HG03060 (cell line): ENCODE data around the gene CYP17A1.
"Not testable (repeated sequence)": the region's sequence is repeated elsewhere in the genome, so short reads cannot be mapped to it uniquely, and the experiment has no call there.

Experiments
- ATAC-seq: cut with Tn5 transposase; IDR thresholded peaks from one replicate; pipeline ENCODE4 v1.9.1; 2021; ENCODE audit warnings: low read depth, moderate number of reproducible peaks; ENCODE audit not compliant: unreplicated experiment

The CYP17A1 gene, protein sequence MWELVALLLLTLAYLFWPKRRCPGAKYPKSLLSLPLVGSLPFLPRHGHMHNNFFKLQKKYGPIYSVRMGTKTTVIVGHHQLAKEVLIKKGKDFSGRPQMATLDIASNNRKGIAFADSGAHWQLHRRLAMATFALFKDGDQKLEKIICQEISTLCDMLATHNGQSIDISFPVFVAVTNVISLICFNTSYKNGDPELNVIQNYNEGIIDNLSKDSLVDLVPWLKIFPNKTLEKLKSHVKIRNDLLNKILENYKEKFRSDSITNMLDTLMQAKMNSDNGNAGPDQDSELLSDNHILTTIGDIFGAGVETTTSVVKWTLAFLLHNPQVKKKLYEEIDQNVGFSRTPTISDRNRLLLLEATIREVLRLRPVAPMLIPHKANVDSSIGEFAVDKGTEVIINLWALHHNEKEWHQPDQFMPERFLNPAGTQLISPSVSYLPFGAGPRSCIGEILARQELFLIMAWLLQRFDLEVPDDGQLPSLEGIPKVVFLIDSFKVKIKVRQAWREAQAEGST

DNA sequence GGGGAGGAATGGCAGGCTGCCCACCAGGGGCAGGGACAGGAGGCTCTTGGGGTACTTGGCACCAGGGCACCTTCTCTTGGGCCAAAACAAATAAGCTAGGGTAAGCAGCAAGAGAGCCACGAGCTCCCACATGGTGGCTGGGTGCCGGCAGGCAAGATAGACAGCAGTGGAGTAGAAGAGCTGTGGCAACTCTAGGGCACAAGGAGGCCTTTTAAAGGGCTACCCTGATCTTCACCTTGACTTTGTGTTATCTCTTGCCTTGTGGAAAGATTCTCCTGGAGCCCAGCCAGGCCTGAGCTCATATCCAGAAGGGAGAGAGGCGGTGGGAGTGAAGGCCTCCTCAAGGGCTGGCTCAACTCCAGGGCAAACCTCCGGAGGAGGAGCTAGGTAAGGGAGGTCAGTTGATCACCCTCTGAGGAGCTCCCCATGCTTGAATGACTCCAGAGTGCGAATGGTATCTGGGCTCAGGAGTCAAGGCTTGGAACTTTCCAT, at the start of gene CYP17A1:
Gene CYP17A1 (minus strand): TSS at position 184 of the 492 bp plus-strand sequence. CDS start 52 bp downstream, at position 132.
- no peak for ATAC-seq

DNA sequence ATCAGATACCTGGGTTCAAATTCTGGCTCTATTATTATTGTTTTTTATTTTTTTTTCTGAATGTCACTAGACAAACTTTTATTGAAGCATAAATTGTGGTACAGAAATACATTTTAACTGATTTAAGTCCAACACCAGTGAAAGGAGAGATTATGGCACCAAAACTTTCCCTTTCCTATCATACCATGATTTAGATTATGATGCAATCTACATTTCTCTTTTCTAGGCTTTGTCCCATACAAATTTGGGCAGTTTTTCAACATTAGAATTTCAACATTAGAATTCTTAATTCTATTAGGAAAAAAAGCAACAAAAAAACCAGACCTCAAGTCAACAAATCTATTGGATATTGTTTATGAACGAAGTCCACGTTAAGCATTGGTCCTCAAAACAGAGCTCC, 43.0 kb upstream of the CYP17A1 start:
- ATAC-seq = no peak

GRCh38 chr10:102878629-102879028, 41.4 kb upstream of the CYP17A1 start:
- no peak for ATAC-seq

- no peak for ATAC-seq
These were observed 39.5 kb upstream of the CYP17A1 start for GRCh38 chr10:102876747-102877153.

- ATAC-seq = no peak
These were observed 35.0 kb upstream of the CYP17A1 start for GRCh38 chr10:102872163-102872562.

DNA sequence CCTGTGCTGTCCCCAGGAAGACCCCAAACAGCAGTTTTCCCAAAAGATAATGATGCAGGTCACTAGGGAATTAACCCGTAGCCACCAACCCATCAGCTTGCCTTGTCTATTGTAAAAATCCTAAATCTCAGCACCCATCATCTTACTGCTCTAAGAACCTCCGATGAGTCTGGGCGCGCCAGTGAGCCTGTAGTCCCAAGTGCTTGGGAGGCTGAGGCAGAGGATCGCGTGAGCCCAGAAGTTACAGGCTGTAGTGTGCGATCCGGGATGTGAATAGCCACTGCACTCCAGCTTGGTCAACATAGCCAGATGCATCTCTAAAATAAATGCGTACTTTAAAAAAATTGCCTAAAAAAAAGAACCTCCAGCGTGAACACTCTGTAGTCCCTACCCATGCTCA, 33.0 kb upstream of the CYP17A1 start:
- ATAC-seq = no peak

GRCh38 chr10:102869258-102870198, 32.3 kb upstream of the CYP17A1 start, which contains the start of gene AS3MT:
AS3MT (plus strand) TSS chr10:102869470; CDS start chr10:102869593, 123 bp downstream.
- no peak for ATAC-seq

- ATAC-seq = no peak
These were observed 31.7 kb upstream of the CYP17A1 start for GRCh38 chr10:102868911-102869257.

DNA sequence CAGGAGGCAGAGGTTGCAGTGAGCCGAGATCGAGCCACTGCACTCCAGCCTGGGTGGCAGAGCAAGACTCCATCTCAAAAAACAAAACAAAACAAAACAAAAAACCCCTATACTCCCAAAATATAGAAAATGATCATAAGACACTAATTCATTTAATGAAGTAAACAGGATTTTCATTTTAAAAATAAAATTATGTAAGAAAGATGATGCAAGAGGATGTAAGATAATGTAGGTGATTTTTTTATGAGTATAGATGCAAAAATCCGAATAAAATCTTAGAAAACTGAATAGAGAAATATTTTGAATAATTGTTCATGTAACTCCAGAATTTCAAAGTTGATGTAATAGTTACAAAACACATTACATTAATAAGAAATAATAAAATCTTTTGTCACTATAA, 28.4 kb upstream of the CYP17A1 start:
- no peak for ATAC-seq

- no peak for ATAC-seq
These were observed 26.4 kb upstream of the CYP17A1 start for GRCh38 chr10:102863660-102864059.

GRCh38 chr10:102859911-102860310, 22.7 kb upstream of the CYP17A1 start:
- ATAC-seq = no peak

DNA sequence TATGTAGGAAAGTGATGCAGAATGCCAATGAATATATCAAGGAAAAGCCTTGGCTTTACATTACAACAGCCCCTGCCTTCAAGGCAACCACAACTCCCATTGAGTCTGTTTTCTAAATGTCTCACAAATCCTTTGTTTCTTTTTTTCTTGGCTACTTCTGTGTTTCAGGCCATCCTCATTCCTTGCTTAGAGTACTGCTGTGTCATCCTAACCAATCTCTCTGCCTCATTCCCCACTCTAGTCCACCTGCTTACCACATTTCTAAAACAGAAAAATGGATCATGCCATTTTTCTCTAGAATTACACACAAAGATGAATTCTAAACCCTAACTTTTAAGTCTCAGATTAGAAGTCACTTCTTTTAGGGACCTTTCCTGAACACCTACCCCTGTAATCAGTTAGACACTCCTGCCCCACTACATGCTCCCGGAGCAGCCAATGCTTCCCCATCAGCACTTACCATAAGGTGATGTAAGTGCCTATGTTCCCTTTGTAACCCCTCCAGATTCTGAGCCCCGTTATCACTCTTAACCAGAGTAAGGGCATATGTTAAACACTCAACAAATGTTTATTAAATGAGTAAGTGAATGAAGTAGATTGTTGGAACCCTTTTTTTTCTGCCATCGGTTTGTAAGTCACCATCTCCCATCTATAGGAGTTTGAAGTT, 19.7 kb upstream of the CYP17A1 start:
- no peak for ATAC-seq

GRCh38 chr10:102855731-102856436, 18.7 kb upstream of the CYP17A1 start:
- ATAC-seq = not testable (repeated sequence)

GRCh38 chr10:102853237-102853636, 16.0 kb upstream of the CYP17A1 start:
- not testable (repeated sequence) for ATAC-seq

- no peak for ATAC-seq
These were observed 12.9 kb upstream of the CYP17A1 start for GRCh38 chr10:102850025-102850518.

GRCh38 chr10:102845352-102845902, 8.2 kb upstream of the CYP17A1 start:
- ATAC-seq = no peak

DNA sequence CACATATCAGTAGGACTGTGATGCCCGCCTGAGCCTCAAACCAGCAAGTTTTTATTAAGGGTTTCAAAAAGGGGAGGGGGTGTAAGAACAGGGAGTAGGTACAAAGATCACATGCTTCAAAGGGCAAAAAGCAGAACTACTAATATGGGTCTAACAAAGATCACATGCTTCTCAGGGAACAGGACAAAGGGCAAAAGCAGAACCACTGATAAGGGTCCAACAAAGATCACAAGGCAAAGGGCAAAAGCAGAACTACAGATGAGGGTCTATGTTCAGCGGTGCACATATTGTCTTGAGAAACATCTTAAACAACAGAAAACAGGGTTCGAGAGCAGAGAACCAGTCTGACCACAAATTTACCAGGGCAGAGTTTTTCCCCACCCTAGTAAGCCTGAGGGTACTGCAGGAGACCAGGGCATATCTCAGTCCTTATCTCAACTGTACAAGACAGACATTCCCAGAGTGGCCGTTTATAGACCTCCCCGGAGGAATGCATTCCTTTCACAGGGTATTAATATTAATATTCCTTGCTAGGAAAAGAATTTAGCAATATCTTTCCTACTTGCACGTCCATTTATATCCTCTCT, 7.1 kb upstream of the CYP17A1 start:
- not testable (repeated sequence) for ATAC-seq

GRCh38 chr10:102843139-102843538, 5.9 kb upstream of the CYP17A1 start:
- ATAC-seq = not testable (repeated sequence)

DNA sequence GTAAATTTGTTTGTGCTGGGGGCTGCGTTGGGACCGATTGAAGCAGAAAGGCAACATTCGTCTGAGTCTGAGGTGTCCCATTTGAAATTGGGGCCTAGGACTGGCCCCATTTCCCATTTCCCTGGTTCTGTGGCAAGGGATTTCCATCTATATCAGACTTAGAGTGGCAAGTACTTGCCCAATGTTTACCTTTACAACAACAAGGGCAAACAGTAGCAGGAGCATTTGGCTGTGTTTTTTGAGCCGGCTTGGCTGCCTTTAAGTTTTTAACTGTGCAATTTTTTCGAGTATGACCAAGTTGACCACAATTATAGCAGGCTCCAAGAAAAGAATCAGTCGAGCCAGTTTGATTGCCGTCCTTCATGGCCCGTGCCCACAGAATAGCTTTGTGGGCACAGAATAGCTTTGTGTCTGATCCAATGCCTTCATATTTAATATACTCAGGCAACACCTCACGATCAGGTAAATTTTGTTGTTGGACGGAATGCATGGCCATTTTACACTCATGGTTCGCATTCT, 4.7 kb upstream of the CYP17A1 start:
- ATAC-seq = no peak
